DLD1 (cell line): Measurements from ENCODE around the gene C16orf74.

ENCODE experiments used
- in situ Hi-C: cut with HindIII; loops from 2 replicates; pipeline ENCODE4 v1.10.0; 2017; ENCODE audit warnings: low sequenced_read_pairs

Gene C16orf74

GRCh38 chr16:85719605-85720301, 31.1 kb downstream of the C16orf74 start:
- in situ Hi-C loops, result no loop called here

GRCh38 chr16:85718682-85719081, 32.2 kb downstream of the C16orf74 start:
- in situ Hi-C loops, result no loop called here

DNA sequence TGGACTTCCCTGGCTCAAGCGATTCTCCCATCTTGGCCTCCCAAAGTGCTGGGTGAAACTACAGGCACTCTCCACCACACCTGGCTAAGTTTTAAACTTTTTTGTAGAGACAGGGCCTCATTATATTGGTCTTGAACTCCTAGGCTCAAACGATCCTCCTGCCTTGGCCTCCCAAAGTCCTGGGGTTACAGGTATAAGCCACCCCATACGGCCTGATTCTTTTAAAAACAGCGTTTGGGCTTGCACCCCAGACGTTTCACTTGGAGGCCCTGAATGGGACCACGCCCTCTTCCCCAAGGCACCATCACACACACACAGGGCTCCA, 32.8 kb downstream of the C16orf74 start:
- in situ Hi-C loops, result no loop called here

DNA sequence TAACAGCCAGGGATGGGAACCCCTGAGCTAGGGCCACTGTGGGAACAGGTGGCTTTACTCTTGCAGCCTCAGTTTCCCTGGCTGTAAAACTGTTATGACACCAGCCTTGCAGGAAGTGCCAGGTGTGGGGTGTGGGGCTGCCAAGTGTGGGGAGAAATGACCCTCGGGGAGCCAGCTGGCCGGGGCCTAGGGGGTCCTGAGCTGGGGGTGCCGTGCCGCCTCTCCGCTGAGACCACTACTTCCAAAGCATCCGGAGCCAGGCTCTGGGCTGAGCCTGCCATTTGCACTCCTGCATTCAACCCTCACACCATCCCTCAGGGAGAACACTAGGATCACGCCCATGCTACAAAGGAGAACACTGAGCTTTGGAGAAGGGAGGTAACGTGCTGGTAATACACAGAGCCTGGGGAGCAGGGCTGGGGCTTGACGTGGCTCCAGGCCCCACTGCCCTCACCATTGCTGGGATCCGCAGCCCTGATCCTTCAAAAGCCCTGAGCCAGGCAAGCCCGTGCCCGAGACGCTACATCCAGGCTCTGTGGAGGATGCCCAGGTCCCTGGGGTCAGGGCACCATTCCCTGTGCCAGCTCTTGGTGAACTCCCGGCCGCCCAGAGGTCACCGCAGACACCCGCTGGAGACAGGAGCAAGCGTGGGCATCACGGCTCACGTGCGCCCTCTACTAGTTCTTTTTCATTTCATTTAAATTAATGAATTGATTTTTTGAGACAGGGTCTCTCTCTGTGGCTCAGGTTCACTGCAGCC, 33.3 kb downstream of the C16orf74 start:
- in situ Hi-C loops, result no loop called here

DNA sequence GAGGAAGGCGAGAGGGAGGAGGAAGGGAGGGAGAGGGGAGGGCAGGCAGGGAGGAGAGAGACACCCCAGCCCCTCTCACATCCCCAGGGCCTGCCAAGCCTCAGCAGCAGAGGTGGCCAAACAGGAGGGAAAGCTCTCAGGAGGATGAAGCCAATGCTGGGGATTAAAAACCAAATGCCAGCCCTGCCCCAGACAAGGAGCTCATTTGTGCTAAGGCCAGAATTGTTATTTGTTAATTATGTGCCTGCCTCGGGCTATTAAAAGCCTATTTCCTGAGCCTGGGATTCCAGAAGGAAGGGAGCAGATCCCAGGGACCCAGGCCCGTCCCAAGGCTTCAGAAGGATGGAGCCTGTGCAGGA, 34.2 kb downstream of the C16orf74 start:
- in situ Hi-C loops, result no loop called here

- in situ Hi-C loops, result no loop called here
Observed at GRCh38 chr16:85716022-85716679, 34.7 kb downstream of the C16orf74 start.

DNA sequence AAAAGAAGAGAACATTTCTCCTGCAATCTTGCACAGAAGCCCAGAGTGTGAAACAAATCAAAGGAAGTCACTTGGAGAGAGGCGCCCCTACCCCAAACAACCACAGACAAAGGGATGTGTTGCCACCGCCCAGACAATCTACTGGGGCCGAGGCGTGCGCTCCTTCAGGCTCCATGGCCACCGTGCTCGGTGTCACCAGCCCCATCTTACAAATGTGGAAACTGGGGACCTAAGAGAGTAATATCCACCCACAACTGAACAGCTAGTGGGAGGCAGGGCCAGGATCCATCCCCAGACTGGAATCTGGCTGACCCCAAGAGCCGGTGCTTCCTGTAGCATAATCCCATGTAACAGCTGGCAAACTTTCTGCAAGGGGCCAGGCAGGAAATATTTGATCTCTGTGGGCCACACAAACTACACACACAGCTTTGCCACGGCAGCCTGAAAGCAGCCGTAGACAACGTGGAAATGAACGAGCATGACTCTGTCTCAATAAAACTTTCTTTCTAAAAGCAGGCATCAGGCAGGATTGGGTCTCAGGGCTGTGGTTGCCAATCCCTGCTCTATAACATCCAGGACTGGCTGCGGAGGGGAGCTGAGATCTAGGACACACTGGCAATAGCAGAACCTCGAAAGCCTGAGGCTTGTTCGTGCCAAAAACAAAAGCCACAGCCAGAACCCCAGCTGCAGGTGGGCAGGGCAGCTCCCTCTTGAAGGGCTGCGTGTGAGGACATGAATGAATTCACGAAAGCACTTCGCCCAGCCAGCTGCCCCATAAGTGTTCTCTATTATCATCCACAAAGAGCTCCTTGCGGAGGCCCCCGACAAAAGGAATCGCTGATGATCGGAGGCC, 35.5 kb downstream of the C16orf74 start:
- in situ Hi-C loops, result no loop called here

- in situ Hi-C loops, result no loop called here
Observed at GRCh38 chr16:85712801-85713200, 38.1 kb downstream of the C16orf74 start.

DNA sequence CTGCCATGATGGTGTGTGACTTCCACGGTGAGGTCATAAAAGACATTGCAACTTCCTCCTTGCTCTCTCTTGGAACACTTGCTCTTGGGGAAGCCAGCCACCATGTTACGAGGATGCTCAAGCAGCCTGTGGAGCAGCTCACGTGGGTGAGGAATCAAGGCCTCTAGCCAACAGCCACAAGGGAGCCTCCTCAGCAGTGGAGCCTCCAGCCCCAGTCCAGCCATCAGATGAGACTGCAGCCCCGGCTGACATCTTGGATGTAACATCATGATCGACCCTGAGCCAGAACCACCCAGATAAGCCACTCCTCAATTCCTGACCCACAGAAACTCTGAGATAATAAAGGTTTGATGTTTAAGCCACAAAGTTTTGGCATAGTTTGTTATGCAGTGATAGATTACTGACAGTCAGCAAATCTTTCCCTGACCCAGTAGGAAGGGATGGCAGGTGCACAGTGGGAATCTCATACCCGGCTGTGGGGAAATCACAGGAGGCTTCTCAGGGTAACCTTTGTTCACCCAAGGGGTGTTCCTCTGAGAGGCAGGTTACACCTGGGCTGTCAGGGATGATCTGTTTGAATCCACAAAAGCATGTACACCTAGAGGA, 38.8 kb downstream of the C16orf74 start:
- in situ Hi-C loops, result no loop called here

DNA sequence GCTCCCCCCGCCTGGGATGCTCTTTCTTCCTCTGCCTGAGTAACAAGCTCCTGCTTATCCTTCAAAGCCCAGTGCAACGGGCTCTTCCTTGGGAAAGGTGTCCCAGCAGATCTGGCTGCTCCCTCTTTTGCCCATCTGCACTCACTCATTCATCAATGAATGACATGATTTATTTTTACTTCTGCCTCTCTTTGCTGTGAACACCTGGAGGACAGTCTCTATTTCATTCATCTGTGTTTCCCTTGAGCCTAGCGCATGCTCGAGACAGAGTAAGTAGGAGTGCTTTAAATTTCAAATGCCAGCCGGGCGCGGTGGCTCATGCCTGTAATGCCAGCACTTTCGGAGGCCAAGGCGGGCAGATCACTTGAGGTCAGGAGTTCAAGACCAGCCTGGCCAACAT, 40.2 kb downstream of the C16orf74 start:
- in situ Hi-C loops, result no loop called here

GRCh38 chr16:85709766-85710585, 40.9 kb downstream of the C16orf74 start:
- in situ Hi-C loops, result no loop called here

GRCh38 chr16:85708338-85708737, 42.6 kb downstream of the C16orf74 start:
- in situ Hi-C loops, result no loop called here

DNA sequence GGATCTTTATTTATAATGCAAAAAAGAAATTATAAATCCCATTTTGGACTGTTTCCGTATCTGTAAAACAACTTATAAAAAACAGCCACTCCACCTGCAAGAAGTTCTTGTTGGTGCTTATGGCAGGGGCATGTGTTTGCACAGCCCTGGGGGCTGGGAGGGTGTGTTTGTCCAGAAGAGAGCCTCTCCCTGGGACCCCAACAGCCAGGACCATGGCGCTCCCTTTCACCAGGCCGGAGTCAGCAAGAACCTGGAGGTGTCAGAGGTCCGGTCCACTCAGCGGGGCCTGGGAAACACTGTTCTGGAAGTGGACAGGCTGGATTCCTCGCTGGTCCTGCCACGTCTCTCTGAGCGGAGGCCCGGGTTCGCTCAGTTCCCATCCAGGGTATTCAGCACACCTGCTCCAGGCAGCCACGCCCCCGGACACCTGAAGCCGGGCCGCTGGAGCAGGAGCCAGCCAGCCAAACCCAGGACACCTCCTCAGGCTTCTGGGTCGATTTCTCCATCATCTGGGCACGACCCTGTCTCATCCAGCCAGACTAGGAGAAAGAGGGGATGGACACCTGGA, 43.3 kb downstream of the C16orf74 start:
- in situ Hi-C loops, result no loop called here

DNA sequence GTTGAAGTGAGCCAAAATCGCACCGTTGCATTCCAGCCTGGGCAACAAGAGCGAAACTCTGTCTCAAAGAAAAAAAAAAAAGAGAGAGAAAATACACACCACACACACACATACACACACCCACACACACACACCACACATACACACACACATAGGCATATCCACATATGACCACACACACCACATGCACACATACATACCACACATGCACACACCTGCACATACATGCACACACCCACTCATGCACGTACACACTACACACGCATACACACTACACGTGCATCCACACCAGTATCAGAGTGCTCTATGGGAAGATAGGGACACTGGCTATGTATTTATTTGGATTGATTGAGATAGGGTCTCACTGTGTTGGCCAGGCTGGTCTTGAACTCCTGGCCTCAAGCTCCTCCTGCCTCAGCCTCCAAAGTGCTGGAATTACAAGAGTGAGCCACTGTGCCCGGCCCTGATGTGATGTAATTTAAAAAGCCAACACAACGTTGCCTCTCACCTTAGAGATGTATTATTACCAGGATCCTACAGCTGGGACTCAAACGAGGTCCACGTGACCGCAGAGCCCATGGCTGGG, 44.4 kb downstream of the C16orf74 start:
- in situ Hi-C loops, result no loop called here

DNA sequence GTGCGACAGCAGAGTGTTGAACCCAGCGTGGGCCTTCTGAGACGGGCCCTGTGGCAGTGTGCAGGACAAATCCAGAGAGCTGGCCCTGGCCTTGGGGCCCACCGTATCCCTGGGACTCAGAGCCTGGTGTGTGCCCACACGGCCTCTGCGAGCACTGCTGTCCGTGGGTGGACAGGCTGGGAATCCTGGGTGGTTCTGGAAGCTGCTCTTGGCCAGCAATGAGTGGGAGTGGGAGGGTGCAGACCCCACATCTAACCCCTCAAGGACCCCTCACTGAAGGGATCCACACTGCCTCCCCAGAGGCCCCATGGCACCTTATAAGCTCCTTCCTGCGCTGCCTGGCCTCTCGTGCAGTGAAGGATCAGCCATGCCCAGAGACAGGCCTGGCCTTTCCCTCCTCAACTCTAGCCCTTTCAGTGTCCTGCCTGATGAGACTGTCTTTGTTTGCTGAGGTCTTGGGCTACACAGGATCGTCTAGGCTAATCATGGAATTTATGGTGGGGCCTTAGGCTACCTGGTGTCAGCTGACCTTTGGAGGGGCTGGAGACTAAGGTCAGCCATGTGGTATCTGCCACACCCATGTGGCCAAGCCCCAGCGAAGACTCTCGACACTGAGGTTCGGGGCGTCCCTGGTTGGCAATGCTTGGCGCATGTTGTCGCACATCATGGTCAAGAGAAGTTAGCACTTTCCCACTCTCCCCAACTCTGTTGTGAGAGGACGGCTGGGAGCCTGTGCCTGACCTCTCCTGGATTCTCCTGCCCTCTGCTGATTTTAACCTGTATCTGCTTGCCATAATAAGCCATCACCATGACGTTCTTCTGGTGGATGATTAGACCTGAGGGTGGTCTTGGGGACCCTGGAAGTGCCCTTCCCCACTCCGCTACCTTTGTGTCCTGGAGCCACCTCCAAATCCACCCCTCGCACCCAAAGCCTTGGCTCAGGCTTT, 45.7 kb downstream of the C16orf74 start:
- in situ Hi-C loops, result no loop called here

- in situ Hi-C loops, result no loop called here
Observed at GRCh38 chr16:85704011-85704410, 46.9 kb downstream of the C16orf74 start.

GRCh38 chr16:85699628-85700027, 51.3 kb downstream of the C16orf74 start:
- in situ Hi-C loops, result no loop called here

- in situ Hi-C loops, result no loop called here
Observed at GRCh38 chr16:85698935-85699558, 51.8 kb downstream of the C16orf74 start.
